Keratinocyte (primary cell): Measurements from ENCODE around the gene ERAS. TPM values are rescaled to one million over a fixed set of nuclear protein-coding genes. Genes with fewer than 3 reads are reported as not detected.

Experiments
- DNase-seq: peaks from one replicate; pipeline ENCODE4 v3.0.0-alpha.2; 2011; ENCODE audit warnings: low read depth, missing footprints, low spot score
- FAIRE-seq: peaks from 2 replicates; lab custom pipeline; 2011; peaks lifted over from hg19 to GRCh38; lab: Jason Lieb, UNC
- H2AFZ ChIP-seq: 2 replicates; pipeline ENCODE4 v1.6.0; 2012; ENCODE audit warnings: low read length, control low read depth, inconsistent platforms; ENCODE audit not compliant: control insufficient read depth
- H3K27ac ChIP-seq: 2 replicates; pipeline ENCODE4 v1.5.1; 2011; ENCODE audit warnings: low read length; ENCODE audit not compliant: control insufficient read depth, insufficient read depth
- H3K27me3 ChIP-seq: 3 replicates; pipeline ENCODE4 v1.6.0; 2011; ENCODE audit warnings: low read length; ENCODE audit not compliant: control insufficient read depth, insufficient read depth; ENCODE audit errors: extremely low read depth
- H3K36me3 ChIP-seq, 2 experiments: 2 replicates in 1 of 2; 3 replicates in 1 of 2; pipeline ENCODE4 v1.5.1; 2011; ENCODE audit warnings: low read length in 2 of 2, mild to moderate bottlenecking in 1 of 2; ENCODE audit not compliant: control insufficient read depth in 2 of 2, insufficient read depth in 2 of 2; ENCODE audit errors: extremely low read depth in 1 of 2
- H3K4me1 ChIP-seq: 3 replicates; pipeline ENCODE4 v1.5.1; 2011; ENCODE audit warnings: low read length; ENCODE audit not compliant: control insufficient read depth, insufficient read depth; ENCODE audit errors: extremely low read depth
- H3K4me2 ChIP-seq: 3 replicates; pipeline ENCODE4 v1.6.0; 2011; ENCODE audit warnings: low read depth, low read length; ENCODE audit not compliant: control insufficient read depth, insufficient read depth; ENCODE audit errors: extremely low read depth
- H3K4me3 ChIP-seq, 3 experiments: fragments of 200-600 bp in 1 of 3; sonication (generic) in 1 of 3; 2 replicates in 2 of 3; 3 replicates in 1 of 3; pipeline ENCODE4 v1.5.1; 2011 to 2016; ENCODE audit warnings: low read length in 3 of 3, mild to moderate bottlenecking in 3 of 3, control low read depth in 2 of 3, inconsistent platforms in 1 of 3, low read depth in 1 of 3, mixed read lengths in 1 of 3, mixed run types in 1 of 3, moderate library complexity in 1 of 3; ENCODE audit not compliant: control insufficient read depth in 2 of 3, insufficient read depth in 2 of 3; ENCODE audit errors: extremely low read depth in 1 of 3
- H3K79me2 ChIP-seq: 2 replicates; pipeline ENCODE4 v1.6.0; 2012; ENCODE audit warnings: low read length; ENCODE audit not compliant: control insufficient read depth, insufficient read depth
- H3K9ac ChIP-seq: 3 replicates; pipeline ENCODE4 v1.6.0; 2011; ENCODE audit warnings: low read length; ENCODE audit not compliant: control insufficient read depth, insufficient read depth; ENCODE audit errors: extremely low read depth
- H3K9me1 ChIP-seq: 3 replicates; pipeline ENCODE4 v1.6.0; 2011; ENCODE audit warnings: low read length; ENCODE audit not compliant: control insufficient read depth, insufficient read depth; ENCODE audit errors: extremely low read depth
- H3K9me3 ChIP-seq: 2 replicates; pipeline ENCODE4 v1.5.1; 2012; ENCODE audit warnings: low read depth, low read length; ENCODE audit not compliant: control insufficient read depth
- H4K20me1 ChIP-seq: 3 replicates; pipeline ENCODE4 v1.6.0; 2011; ENCODE audit warnings: low read length; ENCODE audit not compliant: control insufficient read depth, insufficient read depth; ENCODE audit errors: extremely low read depth
- EZH2 ChIP-seq: IDR thresholded peaks from one replicate; pipeline ENCODE4 v1.6.1; 2012; ENCODE audit warnings: inconsistent platforms, mild to moderate bottlenecking, low read length, moderate library complexity
- dilution Hi-C: fragments of 300-500 bp; cut with MboI; formaldehyde crosslinking; loops from one replicate; pipeline ENCODE4 v1.7.0; 2020; ENCODE audit warnings: low sequenced_read_pairs; ENCODE audit not compliant: extremely low pct_ligation_motif_present
- polyA plus RNA-seq, 5 experiments: library from polyadenylated mRNA; depleted of rRNA in 3 of 5; stranded (reverse) in 3 of 5; stranded (forward) in 1 of 5; unstranded in 1 of 5; fragments of >200 nt; gene quantifications; 1 replicate in 1 of 5; 2 replicates in 3 of 5; 3 replicates in 1 of 5; pipeline versions ENCODE4 v1.2.1 to v1.2.3, GENCODE V29; 2011 to 2012; ENCODE audit warnings: missing spikeins in 2 of 5, low read depth in 1 of 5, low replicate concordance in 1 of 5
- TF ChIP-seq, protein P1 (sequence below), 3 experiments: IDR thresholded peaks in 1 of 3; conservative IDR thresholded peaks in 1 of 3; optimal IDR thresholded peaks in 1 of 3; 2 replicates in 2 of 3; 3 replicates in 1 of 3; pipeline versions ENCODE3 to v1.5.1; 2011; ENCODE audit warnings: low read length in 3 of 3, mild to moderate bottlenecking in 3 of 3, moderate library complexity in 2 of 3, control low read depth in 1 of 3, inconsistent platforms in 1 of 3; ENCODE audit not compliant: insufficient read depth in 2 of 3; ENCODE audit errors: extremely low read depth in 1 of 3

The ERAS gene
- polyA plus RNA-seq, 1 donor (not counting 4 experiments of a cell fraction or from before 2014, with no cell fraction given) = not detected

DNA sequence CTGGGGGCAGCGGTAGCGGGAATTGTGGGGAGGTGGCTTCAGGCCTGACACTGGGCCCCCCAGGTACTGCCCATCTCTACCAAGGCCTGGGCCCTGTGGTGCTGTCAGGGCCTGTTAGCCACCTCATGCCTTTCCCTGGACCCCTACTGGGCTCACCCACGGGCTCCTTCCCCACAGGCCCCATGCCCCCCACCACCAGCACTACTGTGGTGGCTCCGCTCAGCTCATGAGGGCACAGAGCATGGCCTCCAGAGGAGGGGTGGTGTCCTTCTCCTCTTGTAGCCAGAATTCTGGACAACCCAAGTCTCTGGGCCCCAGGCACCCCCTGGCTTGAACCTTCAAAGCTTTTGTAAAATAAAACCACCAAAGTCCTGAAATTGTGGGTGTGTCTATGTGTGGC, 32.4 kb upstream of the ERAS start:
- no peak overlapping the region for H3K27ac ChIP-seq
- H4K20me1 ChIP-seq = no peaks in the 10 kb centered on the region
- H3K27me3 ChIP-seq = no peaks in the 10 kb centered on the region
- H3K9me3 ChIP-seq = no peaks in the 10 kb centered on the region
- FAIRE-seq (no peak), DNase-seq (no peak)
- H3K79me2 ChIP-seq = no peaks in the 10 kb centered on the region
- no peak overlapping the region for H3K9ac ChIP-seq
- no peak overlapping the region for H2AFZ ChIP-seq
- dilution Hi-C loops = no loop called here
- no peaks in the 10 kb centered on the region for H3K4me1 ChIP-seq
- no peak for TF ChIP-seq EZH2
- TF ChIP-seq, protein P1, sequence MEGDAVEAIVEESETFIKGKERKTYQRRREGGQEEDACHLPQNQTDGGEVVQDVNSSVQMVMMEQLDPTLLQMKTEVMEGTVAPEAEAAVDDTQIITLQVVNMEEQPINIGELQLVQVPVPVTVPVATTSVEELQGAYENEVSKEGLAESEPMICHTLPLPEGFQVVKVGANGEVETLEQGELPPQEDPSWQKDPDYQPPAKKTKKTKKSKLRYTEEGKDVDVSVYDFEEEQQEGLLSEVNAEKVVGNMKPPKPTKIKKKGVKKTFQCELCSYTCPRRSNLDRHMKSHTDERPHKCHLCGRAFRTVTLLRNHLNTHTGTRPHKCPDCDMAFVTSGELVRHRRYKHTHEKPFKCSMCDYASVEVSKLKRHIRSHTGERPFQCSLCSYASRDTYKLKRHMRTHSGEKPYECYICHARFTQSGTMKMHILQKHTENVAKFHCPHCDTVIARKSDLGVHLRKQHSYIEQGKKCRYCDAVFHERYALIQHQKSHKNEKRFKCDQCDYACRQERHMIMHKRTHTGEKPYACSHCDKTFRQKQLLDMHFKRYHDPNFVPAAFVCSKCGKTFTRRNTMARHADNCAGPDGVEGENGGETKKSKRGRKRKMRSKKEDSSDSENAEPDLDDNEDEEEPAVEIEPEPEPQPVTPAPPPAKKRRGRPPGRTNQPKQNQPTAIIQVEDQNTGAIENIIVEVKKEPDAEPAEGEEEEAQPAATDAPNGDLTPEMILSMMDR (optimal IDR thresholded peaks at IDR 0.05 in 1 of 3, IDR thresholded peaks at IDR 0.05 in 1 of 3, conservative IDR thresholded peaks at IDR 0.05 in 1 of 3; ENCODE audit: extremely low read depth in 1 of 3, insufficient read depth in 2 of 3, low read length in 3 of 3) = no peak
- H3K4me3 ChIP-seq = no peak overlapping the region
- H3K9me1 ChIP-seq = no peaks in the 10 kb centered on the region
- H3K4me2 ChIP-seq = no peak overlapping the region
- no peaks in the 10 kb centered on the region for H3K36me3 ChIP-seq

DNA sequence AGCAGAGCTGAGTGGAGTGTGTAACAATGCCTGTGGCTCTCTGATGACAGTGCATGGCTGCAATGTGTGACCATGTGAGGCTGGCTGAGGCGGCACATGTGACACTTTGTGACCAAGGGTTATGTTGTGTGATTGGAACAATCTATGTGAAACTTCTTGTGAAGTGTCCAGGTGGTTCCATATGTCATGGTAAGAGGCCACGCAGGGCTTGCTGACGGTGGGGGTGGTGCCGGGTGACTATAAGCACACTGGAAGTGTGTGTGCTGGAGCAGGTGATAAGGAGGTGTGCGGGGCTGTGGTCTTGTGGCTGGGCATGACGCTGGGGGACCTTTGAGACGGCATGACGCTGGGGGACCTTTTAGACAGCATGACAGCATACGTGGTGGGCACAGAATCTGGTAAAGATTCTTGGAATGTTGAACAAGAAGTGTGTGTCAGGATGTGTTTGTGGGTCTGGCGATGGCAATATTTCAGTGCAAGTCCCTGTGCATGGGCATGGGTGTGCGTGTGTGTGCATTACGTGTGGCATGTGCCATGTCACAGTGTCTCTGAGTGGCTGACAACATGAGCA, 31.9 kb upstream of the ERAS start:
- H3K4me1 ChIP-seq = no peaks in the 10 kb centered on the region
- dilution Hi-C loops = no loop called here
- FAIRE-seq (no peak), DNase-seq (no peak)
- no peak overlapping the region for H3K27ac ChIP-seq
- no peak overlapping the region for H3K4me2 ChIP-seq
- no peaks in the 10 kb centered on the region for H3K79me2 ChIP-seq
- no peaks in the 10 kb centered on the region for H3K36me3 ChIP-seq
- no peak for TF ChIP-seq EZH2
- TF ChIP-seq, protein P1 (optimal IDR thresholded peaks at IDR 0.05 in 1 of 3, IDR thresholded peaks at IDR 0.05 in 1 of 3, conservative IDR thresholded peaks at IDR 0.05 in 1 of 3; ENCODE audit: extremely low read depth in 1 of 3, insufficient read depth in 2 of 3, low read length in 3 of 3) = no peak
- H3K27me3 ChIP-seq = no peaks in the 10 kb centered on the region
- no peak overlapping the region for H3K4me3 ChIP-seq
- H4K20me1 ChIP-seq = no peaks in the 10 kb centered on the region
- no peak overlapping the region for H3K9ac ChIP-seq
- no peak overlapping the region for H2AFZ ChIP-seq
- no peaks in the 10 kb centered on the region for H3K9me1 ChIP-seq
- H3K9me3 ChIP-seq = no peaks in the 10 kb centered on the region
